Adrenal gland (tissue), 5 donors: ENCODE results near the gene TTLL1.

ENCODE experiments used
- CTCF ChIP-seq, 6 experiments: fragments of 450-650 bp in 4 of 6; fragments of 200-600 bp in 2 of 6; sonication (generic) in 1 of 6; IDR thresholded peaks; 1 replicate in 5 of 6; 2 replicates in 1 of 6; pipeline versions ENCODE4 v1.5.1 to v1.8.0; 2016 to 2021; ENCODE audit warnings: antibody characterized with exemption in 6 of 6, mild to moderate bottlenecking in 2 of 6, moderate library complexity in 1 of 6
- POLR2A ChIP-seq, 2 donors: fragments of 450-650 bp; IDR thresholded peaks; one replicate each; pipeline ENCODE4 v1.6.1; 2017; ENCODE audit warnings: antibody characterized with exemption in 2 of 2, mild to moderate bottlenecking in 2 of 2, moderate library complexity in 1 of 2
- donor health status: DM: no; HTN: no; CAD: no.

DNA sequence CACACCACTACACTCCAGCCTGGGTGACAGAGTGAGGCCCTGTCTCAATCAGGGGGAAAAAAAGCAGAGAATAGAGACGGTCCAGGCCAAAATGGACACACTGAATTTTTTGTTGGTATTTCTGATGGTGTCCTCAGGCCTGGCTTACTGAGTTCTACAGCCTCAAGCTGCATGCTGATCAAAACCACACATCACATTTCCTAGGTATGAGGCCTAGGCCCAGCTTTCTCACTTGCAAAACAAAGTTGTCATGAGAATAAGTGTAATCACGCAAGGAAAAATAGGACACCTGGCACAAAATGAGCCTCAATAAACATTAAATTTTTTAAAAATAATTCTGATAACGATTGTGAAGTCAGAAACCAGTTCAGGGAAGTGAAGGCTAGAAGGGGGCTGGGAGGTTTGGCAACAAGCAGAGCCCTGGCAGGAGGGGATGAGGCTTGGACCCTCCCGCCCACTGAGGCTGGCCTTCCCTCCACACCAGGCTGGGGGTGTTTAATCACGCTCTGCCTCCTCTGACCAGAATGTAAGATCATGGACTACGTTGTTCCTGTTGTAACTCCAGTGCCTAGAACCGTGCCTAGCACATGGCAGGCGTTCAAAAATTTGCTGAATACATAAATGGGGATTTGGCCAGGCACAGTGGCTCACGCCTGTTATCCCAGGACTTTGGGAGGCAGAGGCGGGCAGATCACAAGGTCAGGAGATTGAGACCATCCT lies 92.4 kb downstream of the TTLL1 start:
- TF ChIP-seq POLR2A (IDR thresholded peaks at IDR 0.05): no peak
- no peak for TF ChIP-seq CTCF (IDR thresholded peaks at IDR 0.05)
